ENCODE results near the gene OPN4. TPM values are rescaled to one million over a fixed set of nuclear protein-coding genes. Genes with fewer than 3 reads are reported as not detected.

OPN4 gene
- polyA plus RNA-seq, 1 of the 3 experiments (the other 2 are of a cell fraction), result 0.03 TPM

Other genes with a start within 250 kb of the OPN4 start
- gene WAPL, start 132.8 kb upstream of the OPN4 start, polyA plus RNA-seq (2012; rRNA removed), result 8.7 and 8.9 TPM in 2 replicates
- 0.48 and 0.73 TPM in 2 replicates for gene LDB3, start 14.0 kb downstream of the OPN4 start, polyA plus RNA-seq (2012; rRNA removed)
- gene BMPR1A, start 102.1 kb downstream of the OPN4 start, polyA plus RNA-seq (2012; rRNA removed), result 12.7 and 20.1 TPM in 2 replicates